H1 (cell line): ENCODE data around the gene ANKRD12. TPM values are rescaled to one million over a fixed set of nuclear protein-coding genes. Genes with fewer than 3 reads are reported as not detected.

Source experiments
- CTCF ChIA-PET: fragments of 300-600 bp; sonication (Branson Sonifier 250); formaldehyde crosslinking; loops from one replicate; lab custom pipeline; 2021; ENCODE audit not compliant: partially characterized antibody; lab: Charles Lee
- POLR2A ChIA-PET: fragments of 300-600 bp; sonication (Branson Sonifier 250); formaldehyde crosslinking; loops from one replicate; lab custom pipeline; 2021; ENCODE audit warnings: inconsistent platforms; ENCODE audit not compliant: partially characterized antibody; lab: Charles Lee
- DNase-seq, 2 experiments: peaks; one replicate each; pipeline versions ENCODE4 v3.0.0 to v3.0.0-alpha.2; 2010 to 2022; ENCODE audit warnings: low spot score in 2 of 2, low read depth in 1 of 2, mixed read lengths in 1 of 2
- FAIRE-seq: peaks from 2 replicates; lab custom pipeline; 2011; peaks lifted over from hg19 to GRCh38; lab: Jason Lieb, UNC
- H2AFZ ChIP-seq: 2 replicates; pipeline ENCODE4 v1.8.1; 2012; ENCODE audit warnings: low read length, inconsistent platforms
- H2AK5ac ChIP-seq: 2 replicates; pipeline ENCODE4 v1.6.1; 2013; ENCODE audit warnings: low read depth, low read length
- H2BK120ac ChIP-seq: replicated peaks from 2 replicates; pipeline ENCODE3; 2013; ENCODE audit warnings: low read depth, low read length, inconsistent platforms
- H2BK12ac ChIP-seq: 2 replicates; pipeline ENCODE4 v1.6.1; 2013; ENCODE audit warnings: low read depth, low read length
- H2BK15ac ChIP-seq: 2 replicates; pipeline ENCODE4 v1.6.1; 2013; ENCODE audit warnings: low read length
- H2BK20ac ChIP-seq: 2 replicates; pipeline ENCODE4 v1.6.1; 2013; ENCODE audit warnings: low read length
- H2BK5ac ChIP-seq: 2 replicates; pipeline ENCODE4 v1.6.1; 2013; ENCODE audit warnings: low read depth, low read length
- H3K14ac ChIP-seq: 2 replicates; pipeline ENCODE4 v1.6.1; 2013; ENCODE audit warnings: inconsistent platforms; ENCODE audit not compliant: insufficient read length
- H3K18ac ChIP-seq: 2 replicates; pipeline ENCODE4 v1.6.1; 2013; ENCODE audit warnings: low read length; ENCODE audit errors: extremely low read depth
- H3K23ac ChIP-seq: 2 replicates; pipeline ENCODE4 v1.6.1; 2013; ENCODE audit warnings: inconsistent platforms; ENCODE audit not compliant: insufficient read length
- H3K23me2 ChIP-seq: 2 replicates; pipeline ENCODE4 v1.6.1; 2013; ENCODE audit warnings: low read depth, low read length
- H3K27ac ChIP-seq: 2 replicates; pipeline ENCODE4 v1.6.1; 2011; ENCODE audit warnings: low read depth, low read length, inconsistent platforms
- H3K27me3 ChIP-seq, 4 experiments: replicated peaks in 1 of 4; 1 replicate in 1 of 4; 2 replicates in 3 of 4; pipeline versions ENCODE4 v1.6.1 to v1.8.1; 2011 to 2013; ENCODE audit warnings: low read length in 3 of 4, mild to moderate bottlenecking in 3 of 4, inconsistent platforms in 2 of 4, mixed read lengths in 2 of 4, moderate library complexity in 1 of 4; ENCODE audit not compliant: control insufficient read depth in 3 of 4, insufficient read depth in 3 of 4; ENCODE audit errors: extremely low read depth in 1 of 4
- H3K36me3 ChIP-seq, 4 experiments: 2 replicates each; pipeline versions ENCODE4 v1.6.1 to v1.8.1; 2011 to 2013; ENCODE audit warnings: mild to moderate bottlenecking in 4 of 4, low read length in 3 of 4, moderate library complexity in 2 of 4, control low read depth in 1 of 4, inconsistent platforms in 1 of 4; ENCODE audit not compliant: insufficient read depth in 4 of 4, control insufficient read depth in 2 of 4
- H3K4ac ChIP-seq: replicated peaks from 2 replicates; pipeline ENCODE3; 2013; ENCODE audit warnings: low read length, low read depth, mixed read lengths, inconsistent platforms; ENCODE audit not compliant: insufficient read length
- H3K4me1 ChIP-seq, 4 experiments: replicated peaks in 1 of 4; 1 replicate in 1 of 4; 2 replicates in 3 of 4; pipeline versions ENCODE4 v1.6.1 to v1.8.1; 2011 to 2013; ENCODE audit warnings: low read length in 3 of 4, inconsistent platforms in 2 of 4, mixed read lengths in 1 of 4; ENCODE audit not compliant: insufficient read depth in 4 of 4, control insufficient read depth in 3 of 4
- H3K4me2 ChIP-seq, 2 experiments: 2 replicates each; pipeline versions ENCODE4 v1.6.1 to v1.8.1; 2011 to 2013; ENCODE audit warnings: low read depth in 2 of 2, low read length in 2 of 2, control low read depth in 1 of 2, inconsistent platforms in 1 of 2, mild to moderate bottlenecking in 1 of 2; ENCODE audit not compliant: insufficient read depth in 1 of 2
- H3K4me3 ChIP-seq, 4 experiments: fragments of 200-600, 300-600 bp in 1 of 4; sonication (generic), shearing (Covaris generic), sonication (Bioruptor Twin) in 1 of 4; 2 replicates each; pipeline versions ENCODE4 v1.5.1 to v1.8.1; 2011 to 2016; ENCODE audit warnings: low read length in 4 of 4, low read depth in 3 of 4, control low read depth in 2 of 4, inconsistent platforms in 2 of 4, mild to moderate bottlenecking in 2 of 4, mixed read lengths in 1 of 4, moderate library complexity in 1 of 4; ENCODE audit not compliant: insufficient read depth in 2 of 4; ENCODE audit errors: extremely low read depth in 1 of 4
- H3K56ac ChIP-seq: replicated peaks from 2 replicates; pipeline ENCODE3; 2013; ENCODE audit warnings: low read depth, mild to moderate bottlenecking, mixed read lengths, low read length, inconsistent platforms; ENCODE audit not compliant: insufficient read length
- H3K79me1 ChIP-seq: 2 replicates; pipeline ENCODE4 v1.6.1; 2013; ENCODE audit warnings: low read depth, low read length, control low read depth
- H3K79me2 ChIP-seq, 2 experiments: 2 replicates each; pipeline versions ENCODE4 v1.6.1 to v1.8.1; 2012 to 2013; ENCODE audit warnings: low read length in 2 of 2, mild to moderate bottlenecking in 2 of 2, inconsistent platforms in 1 of 2; ENCODE audit not compliant: insufficient read depth in 2 of 2, control insufficient read depth in 1 of 2
- H3K9ac ChIP-seq, 4 experiments: replicated peaks in 1 of 4; 1 replicate in 1 of 4; 2 replicates in 3 of 4; pipeline versions ENCODE4 v1.6.1 to v1.8.1; 2011 to 2013; ENCODE audit warnings: low read depth in 3 of 4, low read length in 3 of 4, control low read depth in 2 of 4, mild to moderate bottlenecking in 2 of 4, moderate library complexity in 2 of 4, inconsistent platforms in 1 of 4; ENCODE audit errors: extremely low read depth in 1 of 4
- H3K9me3 ChIP-seq, 2 experiments: 2 replicates each; pipeline versions ENCODE4 v1.6.1 to v1.8.1; 2012 to 2013; ENCODE audit warnings: mild to moderate bottlenecking in 2 of 2, moderate library complexity in 2 of 2, control low read depth in 1 of 2, inconsistent platforms in 1 of 2, low read depth in 1 of 2, low read length in 1 of 2, mixed read lengths in 1 of 2; ENCODE audit not compliant: insufficient read depth in 2 of 2
- H4K20me1 ChIP-seq, 2 experiments: replicated peaks in 1 of 2; 2 replicates each; pipeline versions ENCODE3 to v1.8.1; 2011 to 2013; ENCODE audit warnings: inconsistent platforms in 2 of 2, low read length in 2 of 2, mild to moderate bottlenecking in 1 of 2; ENCODE audit not compliant: insufficient read depth in 2 of 2, control insufficient read depth in 1 of 2
- H4K5ac ChIP-seq: 2 replicates; pipeline ENCODE4 v1.6.1; 2013; ENCODE audit warnings: low read length, low read depth, mixed read lengths, inconsistent platforms; ENCODE audit not compliant: insufficient read length
- H4K8ac ChIP-seq: 2 replicates; pipeline ENCODE4 v1.8.0; 2013; ENCODE audit warnings: mild to moderate bottlenecking, moderate library complexity, low read length, inconsistent platforms; ENCODE audit not compliant: insufficient read depth; ENCODE audit errors: extremely low read depth
- H4K91ac ChIP-seq: replicated peaks from 2 replicates; pipeline ENCODE3; 2013; ENCODE audit warnings: low read length, mixed read lengths, inconsistent platforms; ENCODE audit not compliant: insufficient read length
- EP300 ChIP-seq, 2 experiments: IDR thresholded peaks; 1 replicate in 1 of 2; 2 replicates in 1 of 2; pipeline ENCODE4 v1.6.1; 2011 to 2012; ENCODE audit warnings: low read depth in 2 of 2, low read length in 2 of 2, mild to moderate bottlenecking in 2 of 2, borderline replicate concordance in 1 of 2, inconsistent platforms in 1 of 2, moderate library complexity in 1 of 2
- HDAC6 ChIP-seq: IDR thresholded peaks from one replicate; pipeline ENCODE4 v1.7.1; 2012; ENCODE audit warnings: low read depth, mild to moderate bottlenecking, inconsistent platforms, low read length, moderate library complexity
- WGBS, 2 experiments: shearing (Covaris generic) in 1 of 2; methylation state at CpG; one replicate each; pipeline versions ENCODE4 v1.1.6 to v1.1.7; 2013 to 2015; ENCODE audit warnings: low lambda C conversion rate in 2 of 2, mixed read lengths in 2 of 2, inconsistent platforms in 1 of 2, low coverage in 1 of 2, missing lambda C conversion rate in 1 of 2; ENCODE audit not compliant: insufficient replicate concordance in 2 of 2, insufficient coverage in 1 of 2, insufficient read length in 1 of 2; ENCODE audit errors: extremely low coverage in 1 of 2, missing lambda C conversion rate in 1 of 2; 5-methylcytosine and 5-hydroxymethylcytosine counted together
- polyA plus RNA-seq, 7 experiments: library from polyadenylated mRNA; depleted of rRNA in 3 of 7; stranded (reverse) in 5 of 7; unstranded in 2 of 7; fragments of >200 nt in 5 of 7; fragments of 200-250 nt in 2 of 7; gene quantifications; 1 replicate in 5 of 7; 2 replicates in 1 of 7; 4 replicates in 1 of 7; pipeline versions ENCODE4 v1.2.1 to v1.2.3, GENCODE V29; 2011 to 2013; ENCODE audit warnings: missing spikeins in 2 of 7, mixed read lengths in 2 of 7
- total RNA-seq: library from RNA; stranded (reverse); fragmentation: NEBNext Ultra II Directional; extraction: Animal tissue kit (Norgen Biotek cat#: 25700); gene quantifications from 2 replicates; pipeline ENCODE4 v1.2.1, GENCODE V29; 2021

The ANKRD12 gene
- total and polyA plus RNA-seq, 2 of the 8 experiments (the other 6 are each of a cell fraction or from before 2014, with no cell fraction given): 2.6 to 37.9 TPM

GRCh38 chr18:9181275-9181674 lies 44.7 kb downstream of the ANKRD12 start:
- Histone ChIP-seq H3K23ac (no peak overlapping the region), H3K23me2 (no peaks in the 10 kb centered on the region), H3K79me1 (no peaks in the 10 kb centered on the region), H2AK5ac (no peak overlapping the region), H2BK15ac (no peak overlapping the region), H3K9ac (no peak overlapping the region), H3K27ac (no peak overlapping the region), H2BK20ac (no peak overlapping the region), H2BK12ac (no peak overlapping the region), H3K4me3 (no peak overlapping the region), H2BK5ac (no peak overlapping the region), H3K4me1 (no peaks in the 10 kb centered on the region), H4K20me1 (peaks cover 2% of the 10 kb centered on the region in 2 experiments), H3K9me3 (no peaks in the 10 kb centered on the region), H3K4me2 (no peak overlapping the region), H3K4ac (no peak overlapping the region), H2BK120ac (no peak overlapping the region), H4K5ac (no peak overlapping the region), H3K36me3 (no peaks in the 10 kb centered on the region; a peak in 1 of 8 replicates), H3K27me3 (no peaks in the 10 kb centered on the region), H3K56ac (no peak overlapping the region), H3K14ac (no peak overlapping the region), H4K8ac (no peak overlapping the region), H2AFZ (no peak overlapping the region), H3K79me2 (peaks cover 0 to 33% of the 10 kb centered on the region in 2 experiments; a peak in 2 of 4 replicates), H4K91ac (no peak overlapping the region), H3K18ac (no peak overlapping the region)
- ChIA-PET CTCF (interaction anchor here (0.7 kb wide), 1 partner anchor 357 kb away, joined by 3 read pairs; no protein-coding TSS in a partner anchor), POLR2A (no interaction called here)
- 90% methylated on average over 3 of the region's 3 CpGs; no CpG with 5 or more reads in 1 of the 2 experiments for WGBS, 2 experiments
- DNase-seq (no peak), FAIRE-seq (no peak)
- TF ChIP-seq HDAC6: no peak
- TF ChIP-seq EP300 (IDR thresholded peaks at IDR 0.05; ENCODE audit: borderline replicate concordance in 1 of 2, low read depth in 2 of 2, low read length in 2 of 2): no peak
